ENCODE data around the gene KLHL4. TPM values are rescaled to one million over a fixed set of nuclear protein-coding genes. Genes with fewer than 3 reads are reported as not detected.
A peak's percentile ranks its signal among the peaks of the same experiment; 100 is the strongest.

KLHL4 gene
- total RNA-seq, 1 donor, result 0.86 TPM

- peak; percentile 11 for DNase-seq (ENCODE audit: low read depth)
- H3K4me3 ChIP-seq (ENCODE audit: low read depth, low read length), result peak overlapping the region; percentile 51
Observed at GRCh38 chrX:87518504-87518903, 902 bp downstream of the KLHL4 start.

DNA sequence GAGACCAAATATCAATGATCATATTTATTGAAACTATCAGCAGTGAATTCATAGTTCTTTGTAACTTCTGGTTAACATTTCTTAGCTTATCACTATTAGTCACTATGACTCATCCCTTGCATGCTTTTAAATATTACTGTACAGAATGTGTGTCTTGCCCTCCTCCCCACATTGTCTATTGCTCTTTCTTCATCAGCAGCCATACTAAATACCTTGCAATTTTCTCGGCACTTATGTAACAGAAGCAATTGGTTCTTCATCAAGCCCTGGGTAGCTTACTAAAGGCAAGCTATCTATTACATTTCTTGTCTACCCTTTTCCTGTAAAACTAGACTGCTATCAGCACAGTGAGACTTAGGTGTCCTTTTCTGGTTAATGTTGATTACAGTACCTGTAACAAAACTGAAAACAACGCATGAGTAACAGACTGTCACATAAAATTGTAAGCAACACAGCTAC lies 8.2 kb downstream of the KLHL4 start:
- TF ChIP-seq, protein P1, sequence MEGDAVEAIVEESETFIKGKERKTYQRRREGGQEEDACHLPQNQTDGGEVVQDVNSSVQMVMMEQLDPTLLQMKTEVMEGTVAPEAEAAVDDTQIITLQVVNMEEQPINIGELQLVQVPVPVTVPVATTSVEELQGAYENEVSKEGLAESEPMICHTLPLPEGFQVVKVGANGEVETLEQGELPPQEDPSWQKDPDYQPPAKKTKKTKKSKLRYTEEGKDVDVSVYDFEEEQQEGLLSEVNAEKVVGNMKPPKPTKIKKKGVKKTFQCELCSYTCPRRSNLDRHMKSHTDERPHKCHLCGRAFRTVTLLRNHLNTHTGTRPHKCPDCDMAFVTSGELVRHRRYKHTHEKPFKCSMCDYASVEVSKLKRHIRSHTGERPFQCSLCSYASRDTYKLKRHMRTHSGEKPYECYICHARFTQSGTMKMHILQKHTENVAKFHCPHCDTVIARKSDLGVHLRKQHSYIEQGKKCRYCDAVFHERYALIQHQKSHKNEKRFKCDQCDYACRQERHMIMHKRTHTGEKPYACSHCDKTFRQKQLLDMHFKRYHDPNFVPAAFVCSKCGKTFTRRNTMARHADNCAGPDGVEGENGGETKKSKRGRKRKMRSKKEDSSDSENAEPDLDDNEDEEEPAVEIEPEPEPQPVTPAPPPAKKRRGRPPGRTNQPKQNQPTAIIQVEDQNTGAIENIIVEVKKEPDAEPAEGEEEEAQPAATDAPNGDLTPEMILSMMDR (IDR thresholded peaks at IDR 0.05; ENCODE audit: insufficient read depth, low read depth, low read length), result no peak
- no peak overlapping the region for H3K4me3 ChIP-seq (ENCODE audit: low read depth, low read length)
- peak; percentile 69 for DNase-seq (ENCODE audit: low read depth)

More at GRCh38 chrX:87518504-87518903, 902 bp downstream of the KLHL4 start:
- TF ChIP-seq, protein P1 (IDR thresholded peaks at IDR 0.05; ENCODE audit: insufficient read depth, low read depth, low read length), result no peak

GRCh38 chrX:87526281-87526680 lies 8.7 kb downstream of the KLHL4 start:
- no peak overlapping the region for H3K4me3 ChIP-seq (ENCODE audit: low read depth, low read length)
- DNase-seq (ENCODE audit: low read depth), result no peak
- TF ChIP-seq, protein P1 (IDR thresholded peaks at IDR 0.05; ENCODE audit: insufficient read depth, low read depth, low read length), result no peak

- TF ChIP-seq, protein P1 (IDR thresholded peaks at IDR 0.05; ENCODE audit: insufficient read depth, low read depth, low read length), result no peak
- H3K4me3 ChIP-seq (ENCODE audit: low read depth, low read length), result no peak overlapping the region
- no peak for DNase-seq (ENCODE audit: low read depth)
Observed at GRCh38 chrX:87528487-87528886, 10.9 kb downstream of the KLHL4 start.

DNA sequence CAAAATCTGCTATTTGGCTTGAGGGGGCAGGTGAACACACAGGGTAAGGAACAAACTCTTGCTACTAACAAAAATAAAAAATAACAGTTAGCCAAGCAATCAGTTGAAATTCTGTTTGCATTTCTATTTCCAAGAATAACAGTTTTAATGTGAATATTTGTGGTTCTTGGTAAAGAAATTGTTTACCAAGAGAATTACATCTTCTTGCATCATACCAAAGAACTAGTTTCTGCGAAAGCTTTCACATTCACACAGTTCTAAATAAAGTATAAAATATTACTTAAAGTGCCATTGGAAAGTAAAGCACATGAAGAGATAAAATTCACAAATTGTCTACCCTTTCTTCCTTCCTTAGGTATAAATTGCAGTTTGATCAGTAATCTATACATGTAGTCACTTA lies 54.4 kb downstream of the KLHL4 start:
- H3K4me3 ChIP-seq (ENCODE audit: low read depth, low read length), result no peak overlapping the region
- DNase-seq (ENCODE audit: low read depth), result peak; percentile 44
- TF ChIP-seq, protein P1 (IDR thresholded peaks at IDR 0.05; ENCODE audit: insufficient read depth, low read depth, low read length), result no peak

DNA sequence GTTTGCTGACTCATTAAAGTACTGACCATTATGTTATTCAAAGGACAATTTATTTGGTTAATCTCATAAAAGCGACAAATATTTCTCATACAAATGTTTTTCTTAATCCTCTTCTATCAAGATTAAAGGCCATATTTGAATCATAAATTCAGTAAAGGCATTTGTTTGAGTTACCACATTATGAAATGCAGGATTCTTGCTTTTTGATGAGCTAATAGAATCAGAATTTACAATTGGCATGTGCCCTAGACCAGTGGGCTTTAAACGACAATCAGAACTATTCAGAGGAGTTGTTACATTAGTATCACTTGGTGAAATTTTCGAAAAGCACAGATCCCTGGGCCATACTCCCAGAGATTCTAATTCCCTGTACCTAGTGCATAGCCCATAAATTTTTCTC lies 55.3 kb downstream of the KLHL4 start:
- peak; percentile 8 for DNase-seq (ENCODE audit: low read depth)
- TF ChIP-seq, protein P1 (IDR thresholded peaks at IDR 0.05; ENCODE audit: insufficient read depth, low read depth, low read length), result no peak

DNA sequence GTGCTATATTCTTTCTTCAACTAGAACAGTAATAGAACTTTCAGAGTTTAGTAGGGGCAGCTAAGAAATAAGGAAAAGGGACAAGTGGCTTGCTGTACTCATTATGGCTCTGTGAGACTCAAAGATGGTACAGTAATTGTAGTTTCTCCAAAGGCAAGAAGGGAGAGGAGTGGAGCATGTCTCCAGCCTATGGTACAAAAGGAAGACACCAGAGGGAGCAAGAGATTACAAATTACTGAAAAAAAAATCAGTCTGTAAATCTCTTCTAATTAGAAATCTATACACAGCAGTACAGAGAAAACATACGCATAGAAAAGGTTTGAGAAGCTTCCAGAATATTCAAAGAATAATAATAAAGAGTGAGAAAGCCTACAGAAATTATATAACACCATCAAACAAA lies 61.4 kb downstream of the KLHL4 start:
- TF ChIP-seq, protein P1 (IDR thresholded peaks at IDR 0.05; ENCODE audit: insufficient read depth, low read depth, low read length), result peak; percentile 15
- H3K4me3 ChIP-seq (ENCODE audit: low read depth, low read length), result no peak overlapping the region
- no peak for DNase-seq (ENCODE audit: low read depth)

More for the DNA sequence above, 55.3 kb downstream of the KLHL4 start:
- no peak overlapping the region for H3K4me3 ChIP-seq (ENCODE audit: low read depth, low read length)

All from fibroblast of villous mesenchyme (primary cell).